ENCODE measurements around the gene MFSD6. TPM values are rescaled to one million over a fixed set of nuclear protein-coding genes. Genes with fewer than 3 reads are reported as not detected.

MFSD6 gene
- total and polyA plus RNA-seq, 2 of the 8 experiments (the other 6 are each of a cell fraction or from before 2014, with no cell fraction given) = 1.8 to 5.1 TPM

GRCh38 chr2:190513877-190514276, 105.7 kb downstream of the MFSD6 start:
- no peak overlapping the region for H2BK12ac ChIP-seq (ENCODE audit: low read depth, low read length)
- no peak overlapping the region for H4K5ac ChIP-seq (ENCODE audit: insufficient read length, low read depth, low read length)
- H4K91ac ChIP-seq (replicated peaks; ENCODE audit: insufficient read length, low read length) = no peak overlapping the region
- H2BK5ac ChIP-seq (ENCODE audit: low read depth, low read length) = no peak overlapping the region
- H2BK20ac ChIP-seq (ENCODE audit: low read length) = no peak overlapping the region
- H3K18ac ChIP-seq (ENCODE audit: extremely low read depth, low read length) = no peak overlapping the region
- no peak overlapping the region for H4K8ac ChIP-seq (ENCODE audit: extremely low read depth, insufficient read depth, low read length)
- no peaks in the 10 kb centered on the region; a peak in 1 of 8 replicates for H3K36me3 ChIP-seq (ENCODE audit: control insufficient read depth in 2 of 4, insufficient read depth in 4 of 4, low read length in 3 of 4)
- no peak overlapping the region for H2AFZ ChIP-seq (ENCODE audit: low read length)
- no peak for DNase-seq (ENCODE audit: low read depth in 1 of 2, low spot score in 2 of 2)
- no peak overlapping the region for H3K14ac ChIP-seq (ENCODE audit: insufficient read length)
- no peaks in the 10 kb centered on the region for H4K20me1 ChIP-seq (replicated peaks in 1 of 2; ENCODE audit: control insufficient read depth in 1 of 2, insufficient read depth in 2 of 2, low read length in 2 of 2)
- no peaks in the 10 kb centered on the region for H3K27me3 ChIP-seq (replicated peaks in 1 of 4; ENCODE audit: control insufficient read depth in 3 of 4, extremely low read depth in 1 of 4, insufficient read depth in 3 of 4, low read length in 3 of 4)
- ChIA-PET CTCF (ENCODE audit: partially characterized antibody) (interaction anchor here (0.6 to 1.0 kb wide), 4 partner anchors 131 to 143 kb away, joined by 3 to 4 read pairs (median 3); no protein-coding TSS in a partner anchor), POLR2A (ENCODE audit: partially characterized antibody) (interaction anchor here (0.7 to 1.5 kb wide), 2 partner anchors 11 to 113 kb away, joined by 3 read pairs; no protein-coding TSS in a partner anchor)
- no peaks in the 10 kb centered on the region for H3K79me1 ChIP-seq (ENCODE audit: low read depth, low read length)
- H3K79me2 ChIP-seq (ENCODE audit: control insufficient read depth in 1 of 2, insufficient read depth in 2 of 2, low read length in 2 of 2) = no peaks in the 10 kb centered on the region
- no peaks in the 10 kb centered on the region for H3K23me2 ChIP-seq (ENCODE audit: low read depth, low read length)
- TF ChIP-seq GABPA (IDR thresholded peaks at IDR 0.05; ENCODE audit: borderline replicate concordance, insufficient read depth, low read length) = no peak
- TF ChIP-seq POLR2A (IDR thresholded peaks at IDR 0.05; ENCODE audit: control extremely low read depth in 1 of 2, low read depth in 2 of 2, low read length in 2 of 2) = no peak
- no peak for TF ChIP-seq SIX5 (IDR thresholded peaks at IDR 0.05; ENCODE audit: low read depth, low read length)
- TF ChIP-seq SAP30 (IDR thresholded peaks at IDR 0.05; ENCODE audit: insufficient read depth, insufficient replicate concordance, low read length) = no peak
- TF ChIP-seq TAF1 (IDR thresholded peaks at IDR 0.05; ENCODE audit: low read depth, low read length) = no peak
- TF ChIP-seq ZNF274 (IDR thresholded peaks at IDR 0.05; ENCODE audit: borderline replicate concordance, extremely low read depth, low read length) = no peak
- TF ChIP-seq YY1 (IDR thresholded peaks at IDR 0.05; ENCODE audit: low read depth, low read length) = no peak
- no peak for TF ChIP-seq EZH2 (IDR thresholded peaks at IDR 0.05; ENCODE audit: low read depth, low read length, severe bottlenecking)
- TF ChIP-seq RBBP5 (IDR thresholded peaks at IDR 0.05; ENCODE audit: borderline replicate concordance, low read depth, low read length) = no peak
- TF ChIP-seq TEAD4 (IDR thresholded peaks at IDR 0.05; ENCODE audit: low read depth, low read length) = no peak
- TF ChIP-seq E2F6 (IDR thresholded peaks at IDR 0.05) = no peak
- TF ChIP-seq SIN3A (conservative IDR thresholded peaks at IDR 0.05 in 1 of 2, IDR thresholded peaks at IDR 0.05 in 1 of 2; ENCODE audit: low read depth in 1 of 2, low read length in 2 of 2) = no peak
- no peak for TF ChIP-seq CEBPB (IDR thresholded peaks at IDR 0.05; ENCODE audit: low read depth, low read length)
- no peak overlapping the region for H3K27ac ChIP-seq (ENCODE audit: low read depth, low read length)
- H3K4me1 ChIP-seq (replicated peaks in 1 of 4; ENCODE audit: control insufficient read depth in 3 of 4, insufficient read depth in 4 of 4, low read length in 3 of 4) = no peaks in the 10 kb centered on the region
- WGBS, 2 experiments (ENCODE audit: extremely low coverage in 1 of 2, insufficient coverage in 1 of 2, insufficient read length in 1 of 2, insufficient replicate concordance in 2 of 2, low coverage in 1 of 2, low lambda C conversion rate in 2 of 2, missing lambda C conversion rate in 1 of 2) = 87% methylated on average over 2 of the region's 2 CpGs; no CpG with 5 or more reads in 1 of the 2 experiments
- H3K9ac ChIP-seq (replicated peaks in 1 of 4; ENCODE audit: extremely low read depth in 1 of 4, low read depth in 3 of 4, low read length in 3 of 4) = no peak overlapping the region
- no peak overlapping the region for H3K56ac ChIP-seq (replicated peaks; ENCODE audit: insufficient read length, low read depth, low read length)
- H3K4me3 ChIP-seq (ENCODE audit: extremely low read depth in 1 of 4, insufficient read depth in 2 of 4, low read depth in 3 of 4, low read length in 4 of 4) = no peak overlapping the region
- H2BK120ac ChIP-seq (replicated peaks; ENCODE audit: low read depth, low read length) = no peak overlapping the region
- no peak overlapping the region for H3K4ac ChIP-seq (replicated peaks; ENCODE audit: insufficient read length, low read depth, low read length)
- no peaks in the 10 kb centered on the region for H3K9me3 ChIP-seq (ENCODE audit: insufficient read depth in 2 of 2, low read depth in 1 of 2, low read length in 1 of 2)
- H2AK5ac ChIP-seq (ENCODE audit: low read depth, low read length) = no peak overlapping the region
- H3K4me2 ChIP-seq (ENCODE audit: insufficient read depth in 1 of 2, low read depth in 2 of 2, low read length in 2 of 2) = no peak overlapping the region
- no peak for FAIRE-seq
- H3K23ac ChIP-seq (ENCODE audit: insufficient read length) = no peak overlapping the region
- no peak overlapping the region for H2BK15ac ChIP-seq (ENCODE audit: low read length)
